Gastrocnemius medialis (tissue), 4 donors: ENCODE measurements around the gene PGAP1.

Experiments used
- POLR2A ChIP-seq, 2 donors: fragments of 450-650 bp; IDR thresholded peaks; one replicate each; pipeline ENCODE4 v1.6.1; 2017; ENCODE audit warnings: antibody characterized with exemption in 2 of 2, mild to moderate bottlenecking in 2 of 2, moderate library complexity in 2 of 2
- TF ChIP-seq, protein P1 (sequence below), 5 experiments: fragments of 450-650 bp in 3 of 5; fragments of 200-600 bp in 2 of 5; sonication (generic) in 2 of 5; IDR thresholded peaks in 4 of 5; conservative IDR thresholded peaks in 1 of 5; 1 replicate in 4 of 5; 2 replicates in 1 of 5; pipeline ENCODE4 v1.5.1; 2016 to 2019; ENCODE audit warnings: antibody characterized with exemption in 5 of 5, mild to moderate bottlenecking in 3 of 5, moderate library complexity in 3 of 5

DNA sequence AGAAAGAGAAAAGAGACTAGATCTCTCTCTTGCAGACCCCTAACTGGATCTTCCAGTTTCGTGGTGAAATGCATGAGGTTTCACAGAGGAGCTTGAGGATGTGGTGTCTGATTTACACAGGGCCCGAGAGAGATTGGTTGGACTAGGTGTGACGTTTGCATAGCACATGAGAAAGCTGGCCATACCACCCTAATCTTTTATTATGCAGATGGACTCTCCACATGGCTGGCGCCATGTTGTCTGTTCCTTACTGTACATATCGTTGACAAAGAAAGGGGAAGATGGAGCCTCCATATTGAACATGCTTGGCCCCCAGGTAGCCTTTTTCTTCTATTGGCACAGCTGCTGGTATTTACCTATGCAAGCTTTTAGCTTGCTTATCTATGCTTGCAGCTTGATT lies 27.5 kb upstream of the PGAP1 start:
- TF ChIP-seq, protein P1, sequence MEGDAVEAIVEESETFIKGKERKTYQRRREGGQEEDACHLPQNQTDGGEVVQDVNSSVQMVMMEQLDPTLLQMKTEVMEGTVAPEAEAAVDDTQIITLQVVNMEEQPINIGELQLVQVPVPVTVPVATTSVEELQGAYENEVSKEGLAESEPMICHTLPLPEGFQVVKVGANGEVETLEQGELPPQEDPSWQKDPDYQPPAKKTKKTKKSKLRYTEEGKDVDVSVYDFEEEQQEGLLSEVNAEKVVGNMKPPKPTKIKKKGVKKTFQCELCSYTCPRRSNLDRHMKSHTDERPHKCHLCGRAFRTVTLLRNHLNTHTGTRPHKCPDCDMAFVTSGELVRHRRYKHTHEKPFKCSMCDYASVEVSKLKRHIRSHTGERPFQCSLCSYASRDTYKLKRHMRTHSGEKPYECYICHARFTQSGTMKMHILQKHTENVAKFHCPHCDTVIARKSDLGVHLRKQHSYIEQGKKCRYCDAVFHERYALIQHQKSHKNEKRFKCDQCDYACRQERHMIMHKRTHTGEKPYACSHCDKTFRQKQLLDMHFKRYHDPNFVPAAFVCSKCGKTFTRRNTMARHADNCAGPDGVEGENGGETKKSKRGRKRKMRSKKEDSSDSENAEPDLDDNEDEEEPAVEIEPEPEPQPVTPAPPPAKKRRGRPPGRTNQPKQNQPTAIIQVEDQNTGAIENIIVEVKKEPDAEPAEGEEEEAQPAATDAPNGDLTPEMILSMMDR (IDR thresholded peaks at IDR 0.05 in 4 of 5, conservative IDR thresholded peaks at IDR 0.05 in 1 of 5) = no peak
- no peak for TF ChIP-seq POLR2A (IDR thresholded peaks at IDR 0.05)
